ENCODE data around the gene SSBP2. TPM values are rescaled to one million over a fixed set of nuclear protein-coding genes. Genes with fewer than 3 reads are reported as not detected.

Gene SSBP2
- total and polyA plus RNA-seq, 2 donors (not counting 3 experiments of a cell fraction or from before 2014, with no cell fraction given) = 9.6 to 11.5 TPM

DNA sequence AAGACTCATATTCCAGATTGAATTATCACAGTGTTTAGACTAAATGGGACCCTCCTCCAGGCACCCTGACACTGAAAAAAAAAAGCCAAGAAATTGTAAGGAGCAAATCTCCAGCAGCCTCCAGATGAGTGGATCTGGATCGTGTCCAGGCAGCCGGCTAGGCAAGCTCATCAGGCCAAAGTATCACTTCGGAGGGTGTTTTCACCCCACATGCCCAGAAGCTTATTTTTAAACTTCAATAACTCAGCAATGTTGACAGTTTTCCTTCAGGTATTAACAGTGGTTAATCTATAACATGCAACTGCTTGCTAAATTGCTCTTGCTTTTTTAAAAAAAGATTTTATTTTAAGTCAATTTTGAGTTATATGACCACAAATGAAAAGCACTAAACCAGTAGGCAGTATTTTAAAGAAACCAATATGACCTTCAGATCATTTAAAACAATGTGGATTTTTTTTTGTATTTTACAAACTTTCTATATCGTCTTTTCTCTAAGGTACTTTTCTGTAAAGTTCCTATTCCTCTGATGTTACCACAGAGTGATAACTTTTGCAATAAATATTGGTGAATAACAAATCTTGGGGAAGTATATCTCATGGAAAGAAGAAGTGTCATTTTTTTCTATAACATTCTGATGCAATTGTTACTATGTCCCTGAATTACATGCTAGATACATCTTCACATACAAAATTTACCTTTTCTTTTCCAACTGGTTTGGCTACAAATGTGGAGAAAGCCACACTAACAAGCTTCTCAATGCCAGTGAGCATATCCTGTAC, 387.6 kb downstream of the SSBP2 start:
- Histone ChIP-seq H3K79me2 (ENCODE audit: control insufficient read depth, insufficient read depth, low read length) (no peaks in the 10 kb centered on the region), H3K9me3 (replicated peaks; ENCODE audit: control insufficient read depth, insufficient read depth, low read length) (no peaks in the 10 kb centered on the region), H2AFZ (ENCODE audit: low read depth, low read length) (no peak overlapping the region), H4K20me1 (replicated peaks; ENCODE audit: control insufficient read depth, extremely low read depth, insufficient read depth, low read length) (no peaks in the 10 kb centered on the region), H3K27ac (ENCODE audit: insufficient read depth, low read depth, low read length) (no peak overlapping the region), H3K4me2 (ENCODE audit: insufficient read depth, low read length) (no peak overlapping the region), H3K4me1 (ENCODE audit: control insufficient read depth, extremely low read depth, insufficient read depth, low read length) (no peaks in the 10 kb centered on the region), H3K36me3 (ENCODE audit: control insufficient read depth in 2 of 2, extremely low read depth in 1 of 2, insufficient read depth in 2 of 2, low read length in 2 of 2) (no peaks in the 10 kb centered on the region), H3K4me3 (replicated peaks in 1 of 3; ENCODE audit: insufficient read depth in 1 of 3, low read depth in 1 of 3, low read length in 3 of 3) (no peak overlapping the region), H3K9ac (replicated peaks; ENCODE audit: extremely low read depth, insufficient read depth, low read length) (no peak overlapping the region), H3K27me3 (ENCODE audit: control insufficient read depth in 2 of 2, insufficient read depth in 2 of 2, low read length in 2 of 2) (peaks cover 0 to 2% of the 10 kb centered on the region in 2 experiments), H3K9me1 (replicated peaks; ENCODE audit: control insufficient read depth, extremely low read depth, insufficient read depth, low read length) (no peaks in the 10 kb centered on the region)
- intact Hi-C loops (cut with micrococcal nuclease) = no loop called here
- POLR2A ChIA-PET = no interaction called here
- no TSS peak for BruUV-seq (replicated peaks)
- TF ChIP-seq POLR2AphosphoS5 (IDR thresholded peaks at IDR 0.05; ENCODE audit: insufficient read depth, low read depth, low read length) (no peak), FOS (IDR thresholded peaks at IDR 0.05; ENCODE audit: borderline replicate concordance, insufficient read depth, low read length) (no peak), JUN (IDR thresholded peaks at IDR 0.05; ENCODE audit: borderline replicate concordance, insufficient read depth, insufficient read length, low read depth) (no peak), POLR2A (IDR thresholded peaks at IDR 0.05; ENCODE audit: low read depth, low read length) (no peak), EZH2 (IDR thresholded peaks at IDR 0.05; ENCODE audit: borderline replicate concordance, low read depth, low read length, severe bottlenecking) (no peak), MYC (IDR thresholded peaks at IDR 0.05; ENCODE audit: low read depth, low read length) (no peak), GATA2 (IDR thresholded peaks at IDR 0.05; ENCODE audit: insufficient read depth, insufficient read length, low read depth, low read length) (no peak)
- TF ChIP-seq, protein P1, sequence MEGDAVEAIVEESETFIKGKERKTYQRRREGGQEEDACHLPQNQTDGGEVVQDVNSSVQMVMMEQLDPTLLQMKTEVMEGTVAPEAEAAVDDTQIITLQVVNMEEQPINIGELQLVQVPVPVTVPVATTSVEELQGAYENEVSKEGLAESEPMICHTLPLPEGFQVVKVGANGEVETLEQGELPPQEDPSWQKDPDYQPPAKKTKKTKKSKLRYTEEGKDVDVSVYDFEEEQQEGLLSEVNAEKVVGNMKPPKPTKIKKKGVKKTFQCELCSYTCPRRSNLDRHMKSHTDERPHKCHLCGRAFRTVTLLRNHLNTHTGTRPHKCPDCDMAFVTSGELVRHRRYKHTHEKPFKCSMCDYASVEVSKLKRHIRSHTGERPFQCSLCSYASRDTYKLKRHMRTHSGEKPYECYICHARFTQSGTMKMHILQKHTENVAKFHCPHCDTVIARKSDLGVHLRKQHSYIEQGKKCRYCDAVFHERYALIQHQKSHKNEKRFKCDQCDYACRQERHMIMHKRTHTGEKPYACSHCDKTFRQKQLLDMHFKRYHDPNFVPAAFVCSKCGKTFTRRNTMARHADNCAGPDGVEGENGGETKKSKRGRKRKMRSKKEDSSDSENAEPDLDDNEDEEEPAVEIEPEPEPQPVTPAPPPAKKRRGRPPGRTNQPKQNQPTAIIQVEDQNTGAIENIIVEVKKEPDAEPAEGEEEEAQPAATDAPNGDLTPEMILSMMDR (IDR thresholded peaks at IDR 0.05; ENCODE audit: extremely low read depth in 1 of 2, insufficient read depth in 1 of 2, low read depth in 1 of 2, low read length in 2 of 2) = no peak
- TF ChIP-seq, protein P2, sequence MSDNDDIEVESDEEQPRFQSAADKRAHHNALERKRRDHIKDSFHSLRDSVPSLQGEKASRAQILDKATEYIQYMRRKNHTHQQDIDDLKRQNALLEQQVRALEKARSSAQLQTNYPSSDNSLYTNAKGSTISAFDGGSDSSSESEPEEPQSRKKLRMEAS (IDR thresholded peaks at IDR 0.05; ENCODE audit: insufficient read depth, insufficient read length) = no peak
- dilution Hi-C loops (cut with MboI; ENCODE audit: extremely low pct_ligation_motif_present, low sequenced_read_pairs) = no loop called here
- CTCF ChIA-PET = interaction anchor here (1.0 kb wide), 1 partner anchor 62 kb away, joined by 3 read pairs; the partner anchor contains the start of gene ZCCHC9
- DNase-seq (ENCODE audit: low read depth, low spot score) = no peak
- FAIRE-seq = no peak

Other genes starting within 250 kb of the SSBP2 start
- 3.9 and 5.9 TPM in 2 replicates for gene ATG10, start 220.9 kb upstream of the SSBP2 start, total RNA-seq
- 1.4 and 1.6 TPM in 2 replicates for gene ATG10, start 220.9 kb upstream of the SSBP2 start, polyA plus RNA-seq